Neural progenitor cell (in vitro differentiated cells): ENCODE results near the gene HIC2.
"Not testable (repeated sequence)": the region's sequence is repeated elsewhere in the genome, so short reads cannot be mapped to it uniquely, and the experiment has no call there.

Source experiments
- CTCF ChIP-seq: fragments of 200-600 bp; sonication (generic); IDR thresholded peaks from 2 replicates; pipeline ENCODE4 v1.5.1; 2017; ENCODE audit warnings: antibody characterized with exemption, mild to moderate bottlenecking
- EZH2phosphoT487 ChIP-seq: fragments of 200-600 bp; sonication (generic); IDR thresholded peaks from 2 replicates; pipeline ENCODE4 v1.6.1; 2017; ENCODE audit warnings: antibody characterized with exemption

- not testable (repeated sequence) for TF ChIP-seq CTCF, EZH2phosphoT487
Measured at GRCh38 chr22:21490556-21490955, 73.4 kb downstream of the HIC2 start.
